T-helper 2 cell treated with Interferon-gamma antibody and Interleukin-4, amounts not matched to agents 100 ng/mL and 5 ng/mL, for 36 hours (primary cell): Measurements from ENCODE around the gene NXT1. TPM values are rescaled to one million over a fixed set of nuclear protein-coding genes. Genes with fewer than 3 reads are reported as not detected.

Source experiments
- intact Hi-C: fragments of 100-400 bp; cut with micrococcal nuclease; formaldehyde crosslinking; loops from one replicate; pipeline ENCODE4 v1.15.1; 2023
- total RNA-seq: library from RNA; stranded (reverse); gene quantifications from 2 replicates; pipeline ENCODE4 v1.2.3, GENCODE V29; 2022

Gene NXT1
- total RNA-seq, 1 donor from 2014 or later = 34.2 TPM

GRCh38 chr20:23386304-23387117, 35.9 kb downstream of the NXT1 start:
- intact Hi-C loops = no loop called here

- intact Hi-C loops = no loop called here
Observed at GRCh38 chr20:23387118-23387443, 36.5 kb downstream of the NXT1 start.

GRCh38 chr20:23390091-23390774, 39.6 kb downstream of the NXT1 start:
- intact Hi-C loops = no loop called here

GRCh38 chr20:23391707-23392310, 41.2 kb downstream of the NXT1 start:
- intact Hi-C loops = no loop called here

GRCh38 chr20:23393996-23394775, 43.6 kb downstream of the NXT1 start:
- intact Hi-C loops = no loop called here

- intact Hi-C loops = no loop called here
Observed at GRCh38 chr20:23396950-23397627, 46.5 kb downstream of the NXT1 start.

- intact Hi-C loops = no loop called here
Observed at GRCh38 chr20:23397961-23398360, 47.4 kb downstream of the NXT1 start.

- intact Hi-C loops = loop anchor here (1.0 kb wide), 2 partner anchors 21 to 37 kb away; partner anchors contain the start of gene GZF1
Observed at GRCh38 chr20:23399568-23400241, 49.1 kb downstream of the NXT1 start.

- intact Hi-C loops = no loop called here
Observed at GRCh38 chr20:23401051-23401450, 50.5 kb downstream of the NXT1 start.

GRCh38 chr20:23403751-23404150, 53.2 kb downstream of the NXT1 start:
- intact Hi-C loops = no loop called here

GRCh38 chr20:23404196-23404595, 53.6 kb downstream of the NXT1 start:
- intact Hi-C loops = no loop called here

Other genes with a start within 250 kb of the NXT1 start
- 14.3 and 15.1 TPM in 2 replicates for gene GZF1, start 11.4 kb downstream of the NXT1 start, total RNA-seq
- 11.9 and 12.2 TPM in 2 replicates for gene NAPB, start 70.7 kb downstream of the NXT1 start, total RNA-seq
- not detected in 2 replicates for gene CSTL1, start 88.9 kb downstream of the NXT1 start, total RNA-seq
- gene CST11, start 102.1 kb downstream of the NXT1 start, total RNA-seq = not detected in 2 replicates
- not detected in 2 replicates for gene CST8, start 140.3 kb downstream of the NXT1 start, total RNA-seq
- gene CST9L, start 217.7 kb downstream of the NXT1 start, total RNA-seq = not detected in 2 replicates